ENCODE data around the gene ASB7. TPM values are rescaled to one million over a fixed set of nuclear protein-coding genes. Genes with fewer than 3 reads are reported as not detected.
A peak's percentile ranks its signal among the peaks of the same experiment; 100 is the strongest.

The ASB7 gene
- total RNA-seq, 1 experiment from 2014 or later: 14.4 TPM

GRCh38 chr15:100635406-100636071, 33.1 kb downstream of the ASB7 start:
- no peaks in the 10 kb centered on the region for H3K36me3 ChIP-seq (ENCODE audit: control insufficient read depth, insufficient read depth, low read length)
- ChIA-PET POLR2A (no interaction called here), CTCF (no interaction called here)
- no peak for TF ChIP-seq CTCF (IDR thresholded peaks at IDR 0.05; ENCODE audit: insufficient read depth in 1 of 2, low read depth in 1 of 2, low read length in 1 of 2, severe bottlenecking in 1 of 2, unreplicated experiment in 1 of 2)
- DNase-seq: no peak
- Mint-ChIP-seq H3K9me3 (ENCODE audit: unreplicated experiment) (no peaks in the 10 kb centered on the region), H3K4me1 (ENCODE audit: low read depth, unreplicated experiment) (peaks cover 23% of the 10 kb centered on the region), H3K27ac (ENCODE audit: unreplicated experiment) (peak overlapping the region; percentile 13), H3K36me3 (ENCODE audit: insufficient read depth, unreplicated experiment) (peaks cover 15% of the 10 kb centered on the region), H3K27me3 (ENCODE audit: insufficient read depth, unreplicated experiment) (no peaks in the 10 kb centered on the region), H3K4me3 (ENCODE audit: unreplicated experiment) (no peak overlapping the region)
- H3K4me3 ChIP-seq (ENCODE audit: low read depth, low read length): no peak overlapping the region
- intact Hi-C loops (cut with micrococcal nuclease; ENCODE audit: unreplicated experiment): no loop called here
- no peaks in the 10 kb centered on the region for H3K27me3 ChIP-seq (replicated peaks; ENCODE audit: control insufficient read depth, insufficient read depth, low read length)
- no TSS peak for BruUV-seq (replicated peaks)
- peaks cover 11% of the 10 kb centered on the region for H3K4me1 ChIP-seq
- no peaks in the 10 kb centered on the region for H3K9me3 ChIP-seq

GRCh38 chr15:100638177-100638730, 35.9 kb downstream of the ASB7 start:
- Mint-ChIP-seq H3K36me3 (ENCODE audit: insufficient read depth, unreplicated experiment) (no peaks in the 10 kb centered on the region), H3K27ac (ENCODE audit: unreplicated experiment) (no peak overlapping the region), H3K4me1 (ENCODE audit: low read depth, unreplicated experiment) (peaks cover 17% of the 10 kb centered on the region), H3K4me3 (ENCODE audit: unreplicated experiment) (no peak overlapping the region), H3K9me3 (ENCODE audit: unreplicated experiment) (no peaks in the 10 kb centered on the region), H3K27me3 (ENCODE audit: insufficient read depth, unreplicated experiment) (no peaks in the 10 kb centered on the region)
- no peak for DNase-seq
- Histone ChIP-seq H3K36me3 (ENCODE audit: control insufficient read depth, insufficient read depth, low read length) (no peaks in the 10 kb centered on the region), H3K27me3 (replicated peaks; ENCODE audit: control insufficient read depth, insufficient read depth, low read length) (no peaks in the 10 kb centered on the region), H3K9me3 (no peaks in the 10 kb centered on the region), H3K4me1 (peaks cover 11% of the 10 kb centered on the region), H3K4me3 (ENCODE audit: low read depth, low read length) (no peak overlapping the region)
- ChIA-PET CTCF (no interaction called here), POLR2A (no interaction called here)
- BruUV-seq (replicated peaks): no TSS peak
- TF ChIP-seq CTCF (IDR thresholded peaks at IDR 0.05; ENCODE audit: insufficient read depth in 1 of 2, low read depth in 1 of 2, low read length in 1 of 2, severe bottlenecking in 1 of 2, unreplicated experiment in 1 of 2): no peak
- intact Hi-C loops (cut with micrococcal nuclease; ENCODE audit: unreplicated experiment): no loop called here

GRCh38 chr15:100642213-100642949, 40.0 kb downstream of the ASB7 start:
- Mint-ChIP-seq H3K9me3 (ENCODE audit: unreplicated experiment) (no peaks in the 10 kb centered on the region), H3K36me3 (ENCODE audit: insufficient read depth, unreplicated experiment) (no peaks in the 10 kb centered on the region)

More at GRCh38 chr15:100642213-100642949, 40.0 kb downstream of the ASB7 start:
- no peaks in the 10 kb centered on the region for H3K36me3 ChIP-seq (ENCODE audit: control insufficient read depth, insufficient read depth, low read length)
- no peaks in the 10 kb centered on the region for H3K27me3 Mint-ChIP-seq (ENCODE audit: insufficient read depth, unreplicated experiment)
- intact Hi-C loops (cut with micrococcal nuclease; ENCODE audit: unreplicated experiment): no loop called here
- no peak overlapping the region for H3K27ac Mint-ChIP-seq (ENCODE audit: unreplicated experiment)
- no peak for TF ChIP-seq CTCF (IDR thresholded peaks at IDR 0.05; ENCODE audit: insufficient read depth in 1 of 2, low read depth in 1 of 2, low read length in 1 of 2, severe bottlenecking in 1 of 2, unreplicated experiment in 1 of 2)
- no TSS peak for BruUV-seq (replicated peaks)
- no peaks in the 10 kb centered on the region for H3K27me3 ChIP-seq (replicated peaks; ENCODE audit: control insufficient read depth, insufficient read depth, low read length)
- no peaks in the 10 kb centered on the region for H3K4me1 Mint-ChIP-seq (ENCODE audit: low read depth, unreplicated experiment)
- H3K4me3 Mint-ChIP-seq (ENCODE audit: unreplicated experiment): no peak overlapping the region
- no peaks in the 10 kb centered on the region for H3K9me3 ChIP-seq
- DNase-seq: no peak
- ChIA-PET POLR2A (no interaction called here), CTCF (no interaction called here)
- no peak overlapping the region for H3K4me3 ChIP-seq (ENCODE audit: low read depth, low read length)
- H3K4me1 ChIP-seq: no peaks in the 10 kb centered on the region

All from Caco-2 (cell line).